Keratinocyte (primary cell): ENCODE measurements around the gene BRI3BP. TPM values are rescaled to one million over a fixed set of nuclear protein-coding genes. Genes with fewer than 3 reads are reported as not detected.

Experiments used
- DNase-seq: peaks from one replicate; pipeline ENCODE4 v3.0.0-alpha.2; 2011; ENCODE audit warnings: low read depth, missing footprints, low spot score
- FAIRE-seq: peaks from 2 replicates; lab custom pipeline; 2011; peaks lifted over from hg19 to GRCh38; lab: Jason Lieb, UNC
- H2AFZ ChIP-seq: 2 replicates; pipeline ENCODE4 v1.6.0; 2012; ENCODE audit warnings: low read length, control low read depth, inconsistent platforms; ENCODE audit not compliant: control insufficient read depth
- H3K27ac ChIP-seq: 2 replicates; pipeline ENCODE4 v1.5.1; 2011; ENCODE audit warnings: low read length; ENCODE audit not compliant: control insufficient read depth, insufficient read depth
- H3K27me3 ChIP-seq: 3 replicates; pipeline ENCODE4 v1.6.0; 2011; ENCODE audit warnings: low read length; ENCODE audit not compliant: control insufficient read depth, insufficient read depth; ENCODE audit errors: extremely low read depth
- H3K36me3 ChIP-seq, 2 experiments: 2 replicates in 1 of 2; 3 replicates in 1 of 2; pipeline ENCODE4 v1.5.1; 2011; ENCODE audit warnings: low read length in 2 of 2, mild to moderate bottlenecking in 1 of 2; ENCODE audit not compliant: control insufficient read depth in 2 of 2, insufficient read depth in 2 of 2; ENCODE audit errors: extremely low read depth in 1 of 2
- H3K4me1 ChIP-seq: 3 replicates; pipeline ENCODE4 v1.5.1; 2011; ENCODE audit warnings: low read length; ENCODE audit not compliant: control insufficient read depth, insufficient read depth; ENCODE audit errors: extremely low read depth
- H3K4me2 ChIP-seq: 3 replicates; pipeline ENCODE4 v1.6.0; 2011; ENCODE audit warnings: low read depth, low read length; ENCODE audit not compliant: control insufficient read depth, insufficient read depth; ENCODE audit errors: extremely low read depth
- H3K4me3 ChIP-seq, 3 experiments: fragments of 200-600 bp in 1 of 3; sonication (generic) in 1 of 3; 2 replicates in 2 of 3; 3 replicates in 1 of 3; pipeline ENCODE4 v1.5.1; 2011 to 2016; ENCODE audit warnings: low read length in 3 of 3, mild to moderate bottlenecking in 3 of 3, control low read depth in 2 of 3, inconsistent platforms in 1 of 3, low read depth in 1 of 3, mixed read lengths in 1 of 3, mixed run types in 1 of 3, moderate library complexity in 1 of 3; ENCODE audit not compliant: control insufficient read depth in 2 of 3, insufficient read depth in 2 of 3; ENCODE audit errors: extremely low read depth in 1 of 3
- H3K79me2 ChIP-seq: 2 replicates; pipeline ENCODE4 v1.6.0; 2012; ENCODE audit warnings: low read length; ENCODE audit not compliant: control insufficient read depth, insufficient read depth
- H3K9ac ChIP-seq: 3 replicates; pipeline ENCODE4 v1.6.0; 2011; ENCODE audit warnings: low read length; ENCODE audit not compliant: control insufficient read depth, insufficient read depth; ENCODE audit errors: extremely low read depth
- H3K9me1 ChIP-seq: 3 replicates; pipeline ENCODE4 v1.6.0; 2011; ENCODE audit warnings: low read length; ENCODE audit not compliant: control insufficient read depth, insufficient read depth; ENCODE audit errors: extremely low read depth
- H3K9me3 ChIP-seq: 2 replicates; pipeline ENCODE4 v1.5.1; 2012; ENCODE audit warnings: low read depth, low read length; ENCODE audit not compliant: control insufficient read depth
- H4K20me1 ChIP-seq: 3 replicates; pipeline ENCODE4 v1.6.0; 2011; ENCODE audit warnings: low read length; ENCODE audit not compliant: control insufficient read depth, insufficient read depth; ENCODE audit errors: extremely low read depth
- EZH2 ChIP-seq: IDR thresholded peaks from one replicate; pipeline ENCODE4 v1.6.1; 2012; ENCODE audit warnings: inconsistent platforms, mild to moderate bottlenecking, low read length, moderate library complexity
- dilution Hi-C: fragments of 300-500 bp; cut with MboI; formaldehyde crosslinking; loops from one replicate; pipeline ENCODE4 v1.7.0; 2020; ENCODE audit warnings: low sequenced_read_pairs; ENCODE audit not compliant: extremely low pct_ligation_motif_present
- polyA minus RNA-seq, 3 experiments: library from RNA; depleted of rRNA, polyadenylated mRNA; stranded (reverse); fragments of >200 nt; gene quantifications; 1 replicate in 1 of 3; 2 replicates in 1 of 3; 3 replicates in 1 of 3; pipeline ENCODE4 v1.2.3, GENCODE V29; 2011
- polyA plus RNA-seq, 5 experiments: library from polyadenylated mRNA; depleted of rRNA in 3 of 5; stranded (reverse) in 3 of 5; stranded (forward) in 1 of 5; unstranded in 1 of 5; fragments of >200 nt; gene quantifications; 1 replicate in 1 of 5; 2 replicates in 3 of 5; 3 replicates in 1 of 5; pipeline versions ENCODE4 v1.2.1 to v1.2.3, GENCODE V29; 2011 to 2012; ENCODE audit warnings: missing spikeins in 2 of 5, low read depth in 1 of 5, low replicate concordance in 1 of 5
- TF ChIP-seq, protein P1 (sequence below), 3 experiments: IDR thresholded peaks in 1 of 3; conservative IDR thresholded peaks in 1 of 3; optimal IDR thresholded peaks in 1 of 3; 2 replicates in 2 of 3; 3 replicates in 1 of 3; pipeline versions ENCODE3 to v1.5.1; 2011; ENCODE audit warnings: low read length in 3 of 3, mild to moderate bottlenecking in 3 of 3, moderate library complexity in 2 of 3, control low read depth in 1 of 3, inconsistent platforms in 1 of 3; ENCODE audit not compliant: insufficient read depth in 2 of 3; ENCODE audit errors: extremely low read depth in 1 of 3

Gene BRI3BP, protein sequence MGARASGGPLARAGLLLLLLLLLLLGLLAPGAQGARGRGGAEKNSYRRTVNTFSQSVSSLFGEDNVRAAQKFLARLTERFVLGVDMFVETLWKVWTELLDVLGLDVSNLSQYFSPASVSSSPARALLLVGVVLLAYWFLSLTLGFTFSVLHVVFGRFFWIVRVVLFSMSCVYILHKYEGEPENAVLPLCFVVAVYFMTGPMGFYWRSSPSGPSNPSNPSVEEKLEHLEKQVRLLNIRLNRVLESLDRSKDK
- polyA plus RNA-seq, result 5.5 to 11.6 TPM (median 10.0 TPM) in 3 replicates
- polyA plus RNA-seq (2011; ENCODE audit: low read depth), result 2.3 TPM
- polyA plus RNA-seq (2011; cell fraction: cytosol; rRNA removed), result 4.1 and 5.9 TPM in 2 replicates
- polyA plus RNA-seq (2011; cell fraction: nucleus; rRNA removed), result 7.9 and 9.1 TPM in 2 replicates
- 4.8 and 11.2 TPM in 2 replicates for polyA plus RNA-seq (2012; ENCODE audit: low replicate concordance)
- polyA minus RNA-seq, result 6.4 to 13.2 TPM (median 11.1 TPM) in 3 replicates
- 8.2 TPM for polyA minus RNA-seq (2011; cell fraction: cytosol; rRNA and poly(A)+ RNA removed)
- 9.5 and 14.2 TPM in 2 replicates for polyA minus RNA-seq (2011; cell fraction: nucleus; rRNA and poly(A)+ RNA removed)

DNA sequence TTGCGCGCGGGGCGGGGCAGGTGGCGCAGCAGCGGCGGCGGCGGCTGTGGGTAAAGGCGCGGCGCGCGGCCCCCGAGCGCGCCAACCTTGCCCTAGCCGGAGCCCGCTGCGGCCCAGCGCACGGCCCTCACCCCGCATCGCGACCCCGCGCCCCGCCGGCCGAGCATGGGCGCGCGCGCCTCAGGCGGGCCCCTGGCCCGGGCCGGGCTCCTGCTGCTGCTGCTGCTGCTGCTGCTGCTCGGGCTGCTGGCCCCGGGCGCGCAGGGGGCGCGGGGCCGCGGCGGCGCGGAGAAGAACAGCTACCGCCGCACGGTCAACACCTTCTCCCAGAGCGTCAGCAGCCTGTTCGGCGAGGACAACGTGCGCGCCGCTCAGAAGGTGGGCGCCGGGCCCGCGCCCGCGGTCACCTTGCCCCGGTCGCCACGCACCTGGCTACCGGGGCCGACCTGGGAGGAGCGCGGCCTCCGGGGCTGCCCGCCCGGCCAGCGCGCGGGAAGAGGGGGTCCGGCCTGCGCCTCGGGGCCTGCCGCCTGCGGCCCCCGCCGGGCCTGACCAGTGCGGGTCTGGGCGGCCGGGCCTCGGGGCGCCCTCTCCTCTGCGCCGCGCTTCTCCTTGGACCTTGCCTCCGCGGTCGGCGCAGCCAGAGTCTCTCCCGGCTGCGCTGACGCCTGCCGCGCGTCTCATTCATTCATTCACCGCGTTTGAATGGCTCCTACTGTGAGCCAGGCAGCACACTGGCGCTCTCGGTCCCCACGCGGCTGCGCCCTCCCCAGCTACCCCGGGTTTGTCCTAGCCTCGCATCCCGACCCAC lies at the start of gene BRI3BP:
Gene BRI3BP (plus strand): TSS at position 20 of the 811 bp plus-strand sequence. CDS start 146 bp downstream, at position 166.
- Histone ChIP-seq H3K9ac (peak within 1 kb of the TSS; percentile 69), H3K4me3 (peak within 1 kb of the TSS; percentile 58 to 83 (median 78)), H3K4me1 (peaks cover 15% of the 10 kb centered on the region), H3K27me3 (no peaks in the 10 kb centered on the region), H3K79me2 (peaks cover 45% of the 10 kb centered on the region), H3K36me3 (no peaks in the 10 kb centered on the region), H3K9me3 (no peaks in the 10 kb centered on the region), H3K27ac (peak within 1 kb of the TSS; percentile 43), H3K4me2 (peak within 1 kb of the TSS; percentile 96), H2AFZ (peak within 1 kb of the TSS; percentile 79), H3K9me1 (no peaks in the 10 kb centered on the region), H4K20me1 (no peaks in the 10 kb centered on the region)
- no peak for FAIRE-seq
- DNase-seq, result no peak
- TF ChIP-seq EZH2, result no peak
- TF ChIP-seq, protein P1, sequence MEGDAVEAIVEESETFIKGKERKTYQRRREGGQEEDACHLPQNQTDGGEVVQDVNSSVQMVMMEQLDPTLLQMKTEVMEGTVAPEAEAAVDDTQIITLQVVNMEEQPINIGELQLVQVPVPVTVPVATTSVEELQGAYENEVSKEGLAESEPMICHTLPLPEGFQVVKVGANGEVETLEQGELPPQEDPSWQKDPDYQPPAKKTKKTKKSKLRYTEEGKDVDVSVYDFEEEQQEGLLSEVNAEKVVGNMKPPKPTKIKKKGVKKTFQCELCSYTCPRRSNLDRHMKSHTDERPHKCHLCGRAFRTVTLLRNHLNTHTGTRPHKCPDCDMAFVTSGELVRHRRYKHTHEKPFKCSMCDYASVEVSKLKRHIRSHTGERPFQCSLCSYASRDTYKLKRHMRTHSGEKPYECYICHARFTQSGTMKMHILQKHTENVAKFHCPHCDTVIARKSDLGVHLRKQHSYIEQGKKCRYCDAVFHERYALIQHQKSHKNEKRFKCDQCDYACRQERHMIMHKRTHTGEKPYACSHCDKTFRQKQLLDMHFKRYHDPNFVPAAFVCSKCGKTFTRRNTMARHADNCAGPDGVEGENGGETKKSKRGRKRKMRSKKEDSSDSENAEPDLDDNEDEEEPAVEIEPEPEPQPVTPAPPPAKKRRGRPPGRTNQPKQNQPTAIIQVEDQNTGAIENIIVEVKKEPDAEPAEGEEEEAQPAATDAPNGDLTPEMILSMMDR (optimal IDR thresholded peaks at IDR 0.05 in 1 of 3, IDR thresholded peaks at IDR 0.05 in 1 of 3, conservative IDR thresholded peaks at IDR 0.05 in 1 of 3; ENCODE audit: extremely low read depth in 1 of 3, insufficient read depth in 2 of 3, low read length in 3 of 3), result no peak
- dilution Hi-C loops, result no loop called here

DNA sequence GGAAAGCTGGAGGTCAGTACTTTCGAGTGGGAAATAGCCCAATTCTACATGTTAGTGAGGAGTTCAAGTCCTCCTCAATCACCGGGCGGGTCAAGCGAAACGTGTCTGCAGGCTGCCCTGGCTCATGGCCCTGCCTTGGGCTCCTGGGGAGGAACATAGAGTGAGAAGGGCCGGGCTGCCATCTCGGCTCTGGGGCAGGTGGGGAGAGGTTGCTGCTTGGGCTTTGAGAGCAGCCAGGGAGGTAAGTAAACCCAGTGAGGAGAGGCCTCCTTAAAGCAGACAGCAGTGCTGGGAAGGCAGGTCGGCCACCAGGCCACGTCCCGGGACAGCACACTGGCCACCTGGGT lies 47.0 kb upstream of the BRI3BP start:
- H3K4me3 ChIP-seq, result no peak overlapping the region
- H3K9me3 ChIP-seq, result no peaks in the 10 kb centered on the region
- dilution Hi-C loops, result no loop called here
- no peaks in the 10 kb centered on the region for H4K20me1 ChIP-seq
- H3K27me3 ChIP-seq, result no peaks in the 10 kb centered on the region
- TF ChIP-seq, protein P1 (optimal IDR thresholded peaks at IDR 0.05 in 1 of 3, IDR thresholded peaks at IDR 0.05 in 1 of 3, conservative IDR thresholded peaks at IDR 0.05 in 1 of 3; ENCODE audit: extremely low read depth in 1 of 3, insufficient read depth in 2 of 3, low read length in 3 of 3), result no peak
- TF ChIP-seq EZH2, result no peak
- H3K27ac ChIP-seq, result no peak overlapping the region
- no peak for FAIRE-seq
- DNase-seq, result no peak
- no peaks in the 10 kb centered on the region for H3K4me1 ChIP-seq
- no peak overlapping the region for H3K4me2 ChIP-seq
- no peak overlapping the region for H2AFZ ChIP-seq
- peaks cover 7 to 25% of the 10 kb centered on the region in 2 experiments for H3K36me3 ChIP-seq
- no peak overlapping the region for H3K9ac ChIP-seq
- no peaks in the 10 kb centered on the region for H3K9me1 ChIP-seq
- H3K79me2 ChIP-seq, result no peaks in the 10 kb centered on the region
